HEK293 (cell line): ENCODE results near the gene CREM.

ENCODE experiments used
- CTCF ChIA-PET: fragments of 350-600 bp; formaldehyde crosslinking; extraction: SDS; loops from one replicate; lab custom pipeline; 2021; ENCODE audit warnings: antibody characterized with exemption; lab: Yijun Ruan, JAX
- POLR2A ChIA-PET: fragments of 300-600 bp; formaldehyde crosslinking; extraction: SDS; loops from one replicate; lab custom pipeline; 2020; ENCODE audit warnings: antibody characterized with exemption, inconsistent platforms; lab: Yijun Ruan, JAX
- H3K27ac ChIP-seq: fragments of 200-500 bp; sonication (Bioruptor generic); 2 replicates; pipeline ENCODE4 v1.5.1; 2014; ENCODE audit warnings: low read depth, low read length, control low read depth, inconsistent platforms; ENCODE audit errors: extremely low read depth
- H3K36me3 ChIP-seq, 2 experiments: fragments of 200-500 bp in 1 of 2; sonication (Bioruptor generic) in 1 of 2; 1 replicate in 1 of 2; 2 replicates in 1 of 2; pipeline ENCODE4 v1.5.1; 2014 to 2017; ENCODE audit warnings: inconsistent platforms in 2 of 2, low read length in 2 of 2; ENCODE audit not compliant: control insufficient read depth in 2 of 2, insufficient read depth in 1 of 2
- H3K4me1 ChIP-seq: fragments of 200-500 bp; sonication (Bioruptor generic); 2 replicates; pipeline ENCODE4 v1.5.1; 2014; ENCODE audit warnings: mild to moderate bottlenecking, low read length, inconsistent platforms; ENCODE audit not compliant: control insufficient read depth, insufficient read depth
- H3K4me3 ChIP-seq: 2 replicates; pipeline ENCODE4 v1.5.1; 2011; ENCODE audit warnings: low read depth, mild to moderate bottlenecking, control low read depth, low read length, moderate library complexity
- H3K9me3 ChIP-seq: fragments of 200-500 bp; sonication (Bioruptor generic); 2 replicates; pipeline ENCODE4 v1.5.1; 2014; ENCODE audit warnings: low read depth, low read length, inconsistent platforms; ENCODE audit not compliant: control insufficient read depth, insufficient read depth
- BCL11B ChIP-seq: fragments of 450-650 bp; formaldehyde crosslinking; IDR thresholded peaks from 2 replicates; pipeline ENCODE4 v1.5.1; 2016; ENCODE audit warnings: low read depth, missing biosample characterization, missing genetic modification characterization
- GLIS1 ChIP-seq: fragments of 450-650 bp; formaldehyde crosslinking; IDR thresholded peaks from 2 replicates; pipeline ENCODE4 v1.5.1; 2016; ENCODE audit warnings: missing biosample characterization, missing genetic modification characterization
- HOXC10 ChIP-seq: sonication (generic); formaldehyde crosslinking; IDR thresholded peaks from 2 replicates; pipeline ENCODE4 v1.8.1; 2023; ENCODE audit warnings: mild to moderate bottlenecking, missing genetic modification reagents
- KLF16 ChIP-seq: fragments of 450-650 bp; formaldehyde crosslinking; IDR thresholded peaks from 2 replicates; pipeline ENCODE4 v1.5.1; 2017; ENCODE audit warnings: missing biosample characterization, missing genetic modification characterization
- PBX3 ChIP-seq: sonication (generic); formaldehyde crosslinking; IDR thresholded peaks from 2 replicates; pipeline ENCODE4 v1.8.1; 2022; ENCODE audit warnings: mild to moderate bottlenecking, moderate library complexity, missing genetic modification reagents
- PRDM1 ChIP-seq: fragments of 450-650 bp; formaldehyde crosslinking; IDR thresholded peaks from 2 replicates; pipeline ENCODE4; 2016; ENCODE audit warnings: missing biosample characterization, missing genetic modification characterization
- REST ChIP-seq: fragments of 450-650 bp; formaldehyde crosslinking; IDR thresholded peaks from 2 replicates; pipeline ENCODE4 v1.5.1; 2016; ENCODE audit warnings: missing biosample characterization, missing genetic modification characterization
- ZEB2 ChIP-seq: fragments of 450-650 bp; formaldehyde crosslinking; IDR thresholded peaks from 2 replicates; pipeline ENCODE4 v1.5.1; 2016; ENCODE audit warnings: missing biosample characterization, missing genetic modification characterization
- ZFP3 ChIP-seq: fragments of 450-650 bp; formaldehyde crosslinking; IDR thresholded peaks from 2 replicates; pipeline ENCODE4 v1.5.1; 2016; ENCODE audit warnings: low read depth, missing biosample characterization, missing genetic modification characterization
- ZFP37 ChIP-seq: fragments of 450-650 bp; formaldehyde crosslinking; IDR thresholded peaks from 2 replicates; pipeline ENCODE4 v1.5.1; 2016; ENCODE audit warnings: missing biosample characterization, missing genetic modification characterization
- ZNF10 ChIP-seq: fragments of 450-650 bp; formaldehyde crosslinking; IDR thresholded peaks from 2 replicates; pipeline ENCODE4 v1.5.1; 2017; ENCODE audit warnings: missing biosample characterization, missing genetic modification characterization
- ZNF221 ChIP-seq: fragments of 450-650 bp; formaldehyde crosslinking; IDR thresholded peaks from 2 replicates; pipeline ENCODE4 v1.5.1; 2017; ENCODE audit warnings: missing biosample characterization, missing genetic modification characterization, borderline replicate concordance
- ZNF335 ChIP-seq: fragments of 450-650 bp; formaldehyde crosslinking; conservative IDR thresholded peaks from 2 replicates; pipeline ENCODE4 v1.5.1; 2016; ENCODE audit warnings: missing biosample characterization, missing genetic modification characterization
- ZNF362 ChIP-seq: fragments of 450-650 bp; formaldehyde crosslinking; IDR thresholded peaks from 2 replicates; pipeline ENCODE4 v1.5.1; 2016; ENCODE audit warnings: missing biosample characterization, missing genetic modification characterization
- ZNF391 ChIP-seq: fragments of 450-650 bp; formaldehyde crosslinking; IDR thresholded peaks from 2 replicates; pipeline ENCODE4 v1.5.1; 2016; ENCODE audit warnings: low read depth, missing biosample characterization, missing genetic modification characterization, borderline replicate concordance
- ZNF404 ChIP-seq: fragments of 450-650 bp; formaldehyde crosslinking; IDR thresholded peaks from 2 replicates; pipeline ENCODE4 v1.5.1; 2017; ENCODE audit warnings: missing biosample characterization, missing genetic modification characterization
- ZNF488 ChIP-seq: fragments of 450-650 bp; formaldehyde crosslinking; IDR thresholded peaks from 2 replicates; pipeline ENCODE4 v1.5.1; 2016; ENCODE audit warnings: missing biosample characterization, missing genetic modification characterization
- ZNF513 ChIP-seq: fragments of 450-650 bp; IDR thresholded peaks from 2 replicates; pipeline ENCODE4 v1.5.1; 2018; ENCODE audit warnings: missing biosample characterization, missing genetic modification characterization
- ZNF600 ChIP-seq: fragments of 450-650 bp; formaldehyde crosslinking; IDR thresholded peaks from 2 replicates; pipeline ENCODE4 v1.5.1; 2016; ENCODE audit warnings: missing biosample characterization, missing genetic modification characterization
- ZNF692 ChIP-seq: fragments of 450-650 bp; formaldehyde crosslinking; IDR thresholded peaks from 2 replicates; pipeline ENCODE4 v1.5.1; 2016; ENCODE audit warnings: missing biosample characterization, missing genetic modification characterization
- ZNF843 ChIP-seq: fragments of 450-650 bp; formaldehyde crosslinking; IDR thresholded peaks from 2 replicates; pipeline ENCODE4 v1.5.1; 2016; ENCODE audit warnings: missing biosample characterization, missing genetic modification characterization
- ZSCAN18 ChIP-seq: fragments of 450-650 bp; formaldehyde crosslinking; IDR thresholded peaks from 2 replicates; pipeline ENCODE4 v1.5.1; 2016; ENCODE audit warnings: missing biosample characterization, missing genetic modification characterization

The CREM gene

GRCh38 chr10:35217455-35217854 is 90.8 kb downstream of the CREM start (continued):
- no peak for TF ChIP-seq ZNF362 (tag by site-specific recombination)
- TF ChIP-seq ZNF692 (tag by site-specific recombination) = no peak
- TF ChIP-seq ZNF488 (tag by site-specific recombination) = no peak
- TF ChIP-seq KLF16 (tag by site-specific recombination) = no peak
- no peak for TF ChIP-seq REST
- no peak for TF ChIP-seq ZSCAN18 (tag by site-specific recombination)
- no peak for TF ChIP-seq PBX3 (CRISPR knock-in tag)
- TF ChIP-seq HOXC10 = no peak
- no peak for TF ChIP-seq ZNF221 (tag by site-specific recombination)
- no peak for TF ChIP-seq ZNF843 (tag by site-specific recombination)
- no peak for TF ChIP-seq ZNF513

GRCh38 chr10:35218339-35218955 is 91.8 kb downstream of the CREM start:
- Histone ChIP-seq H3K4me1 (no peaks in the 10 kb centered on the region), H3K9me3 (no peaks in the 10 kb centered on the region), H3K27ac (no peak overlapping the region), H3K4me3 (no peak overlapping the region), H3K36me3 (no peaks in the 10 kb centered on the region)
- CTCF ChIA-PET = interaction anchor here (0.6 to 3.9 kb wide), 8 partner anchors 10 to 1201 kb away, joined by 4 to 59 read pairs (median 12); no protein-coding TSS in a partner anchor
- POLR2A ChIA-PET = interaction anchor here (1.1 kb wide), 1 partner anchor 23 kb away, joined by 3 read pairs; no protein-coding TSS in a partner anchor
- TF ChIP-seq PRDM1 (tag by site-specific recombination) = no peak
- no peak for TF ChIP-seq ZNF391
- no peak for TF ChIP-seq ZFP3 (tag by site-specific recombination)
- no peak for TF ChIP-seq ZFP37
- TF ChIP-seq GLIS1 (tag by site-specific recombination) = peak; percentile 55
- no peak for TF ChIP-seq ZNF362 (tag by site-specific recombination)
- no peak for TF ChIP-seq ZNF404 (tag by site-specific recombination)
- no peak for TF ChIP-seq ZNF10 (tag by site-specific recombination)
- no peak for TF ChIP-seq ZEB2
- peak; percentile 82 for TF ChIP-seq ZNF600 (tag by site-specific recombination)
- no peak for TF ChIP-seq ZNF335 (tag by site-specific recombination)
- TF ChIP-seq BCL11B (tag by site-specific recombination) = no peak
